Measurements from ENCODE around the gene TLK2.

GRCh38 chr17:62580947-62581346 is 102.3 kb downstream of the TLK2 start:
- TF ChIP-seq POLR2AphosphoS5 (IDR thresholded peaks at IDR 0.05): no peak
- TF ChIP-seq CTCF (IDR thresholded peaks at IDR 0.05): no peak
- TF ChIP-seq POLR2A (IDR thresholded peaks at IDR 0.05): no peak
